Renal cortical epithelial cell (primary cell): Measurements from ENCODE around the gene ZNF783. TPM values are rescaled to one million over a fixed set of nuclear protein-coding genes. Genes with fewer than 3 reads are reported as not detected.
"Not testable (repeated sequence)": the region's sequence is repeated elsewhere in the genome, so short reads cannot be mapped to it uniquely, and the experiment has no call there.

ENCODE experiments used
- DNase-seq: peaks from one replicate; pipeline ENCODE4 v3.0.0-alpha.2; 2011; ENCODE audit warnings: low read depth
- total RNA-seq: library from RNA; depleted of rRNA; stranded (reverse); fragments of >200 nt; gene quantifications from 2 replicates; pipeline ENCODE4 v1.2.3, GENCODE V29; 2014

ZNF783 gene
- total RNA-seq, 1 donor from 2014 or later: 10.8 TPM

DNA sequence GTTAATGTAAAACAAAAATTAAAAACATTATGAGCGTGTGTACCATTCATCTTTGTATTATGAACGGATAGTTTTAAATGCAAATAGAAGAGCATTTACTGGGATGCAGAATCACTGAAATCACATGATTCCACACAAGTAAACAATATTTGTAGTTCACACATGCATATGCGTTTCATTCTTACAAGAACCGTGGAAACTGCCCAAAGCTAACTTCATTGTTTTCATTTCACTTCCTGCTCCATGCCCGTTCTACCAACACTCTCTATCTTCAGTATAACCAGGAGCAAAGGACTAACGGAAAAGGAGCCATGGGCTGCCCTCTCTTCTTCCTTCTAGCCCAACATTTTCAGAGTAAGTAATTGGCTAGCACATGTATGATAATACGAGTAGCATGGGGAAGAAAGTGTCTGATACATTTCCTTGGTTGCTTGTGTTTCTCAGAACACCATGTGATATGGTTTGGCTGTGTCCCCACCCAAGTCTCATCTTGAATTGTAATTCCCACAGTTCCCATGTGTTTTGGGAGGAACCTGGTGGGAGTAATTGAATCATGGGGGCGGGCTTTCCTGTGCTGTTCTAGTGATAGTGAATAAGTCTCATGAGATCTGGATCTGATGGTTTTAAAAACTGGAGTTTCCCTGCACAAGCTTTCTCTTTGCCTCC is 38.8 kb downstream of the ZNF783 start:
- no peak for DNase-seq

GRCh38 chr7:149302222-149302621 is 40.2 kb downstream of the ZNF783 start:
- DNase-seq: no peak

DNA sequence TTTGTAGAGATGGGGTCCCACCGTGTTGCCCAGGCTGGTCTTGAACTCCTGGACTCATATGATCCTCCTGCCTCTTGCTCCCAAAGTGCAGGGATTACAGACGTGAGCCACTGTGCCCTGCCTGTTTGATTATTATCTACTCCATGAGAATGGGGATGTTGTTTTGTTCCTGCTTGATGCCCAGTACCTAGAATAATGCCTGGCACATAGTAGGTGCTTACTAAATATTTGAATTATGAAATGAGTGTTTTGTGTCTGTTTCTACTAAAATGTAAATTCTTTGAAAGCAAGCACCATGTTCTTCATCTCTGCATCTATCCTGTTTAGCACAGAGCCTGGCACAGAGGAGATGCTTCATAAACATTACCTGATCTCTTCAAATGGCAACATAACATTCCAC is 40.9 kb downstream of the ZNF783 start:
- DNase-seq: no peak

GRCh38 chr7:149304006-149304405 is 42.0 kb downstream of the ZNF783 start:
- no peak for DNase-seq

- no peak for DNase-seq
Observed at GRCh38 chr7:149306854-149307253, 44.9 kb downstream of the ZNF783 start.

DNA sequence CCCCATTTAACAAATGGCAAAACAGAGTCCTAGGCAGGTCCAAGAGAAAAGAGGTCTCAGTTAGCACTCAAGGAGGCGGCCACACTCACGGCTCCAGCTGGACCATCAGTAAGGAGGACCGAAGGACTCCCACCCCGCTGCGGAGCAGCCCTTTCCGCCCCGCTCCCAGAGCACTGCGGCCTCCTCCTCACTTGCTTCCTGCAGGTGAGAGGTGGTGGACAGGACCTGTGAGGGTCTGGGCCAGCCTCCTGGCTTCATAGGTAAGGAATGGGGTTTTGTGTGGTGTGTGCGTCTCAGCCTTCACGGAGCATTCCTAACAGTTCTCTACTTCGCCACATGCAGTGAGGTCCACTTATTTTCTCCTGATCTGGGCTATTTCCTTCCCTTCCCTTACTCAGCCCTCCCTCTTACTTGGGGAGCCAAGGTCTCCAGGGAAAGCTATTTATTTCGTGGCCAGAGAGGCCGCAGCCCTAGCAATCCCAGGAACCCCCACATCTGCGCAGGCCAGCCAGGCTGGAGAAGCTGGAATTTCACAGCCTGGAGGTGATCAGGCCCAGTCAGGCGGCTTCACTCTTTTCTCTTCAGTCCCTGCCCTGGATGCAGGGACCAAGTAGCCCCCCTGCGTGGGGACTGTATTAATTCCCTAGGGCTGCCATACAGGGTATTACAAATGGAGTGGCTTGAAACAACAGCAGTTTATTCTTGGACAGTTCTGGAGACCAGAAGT is 45.9 kb downstream of the ZNF783 start:
- no peak for DNase-seq

DNA sequence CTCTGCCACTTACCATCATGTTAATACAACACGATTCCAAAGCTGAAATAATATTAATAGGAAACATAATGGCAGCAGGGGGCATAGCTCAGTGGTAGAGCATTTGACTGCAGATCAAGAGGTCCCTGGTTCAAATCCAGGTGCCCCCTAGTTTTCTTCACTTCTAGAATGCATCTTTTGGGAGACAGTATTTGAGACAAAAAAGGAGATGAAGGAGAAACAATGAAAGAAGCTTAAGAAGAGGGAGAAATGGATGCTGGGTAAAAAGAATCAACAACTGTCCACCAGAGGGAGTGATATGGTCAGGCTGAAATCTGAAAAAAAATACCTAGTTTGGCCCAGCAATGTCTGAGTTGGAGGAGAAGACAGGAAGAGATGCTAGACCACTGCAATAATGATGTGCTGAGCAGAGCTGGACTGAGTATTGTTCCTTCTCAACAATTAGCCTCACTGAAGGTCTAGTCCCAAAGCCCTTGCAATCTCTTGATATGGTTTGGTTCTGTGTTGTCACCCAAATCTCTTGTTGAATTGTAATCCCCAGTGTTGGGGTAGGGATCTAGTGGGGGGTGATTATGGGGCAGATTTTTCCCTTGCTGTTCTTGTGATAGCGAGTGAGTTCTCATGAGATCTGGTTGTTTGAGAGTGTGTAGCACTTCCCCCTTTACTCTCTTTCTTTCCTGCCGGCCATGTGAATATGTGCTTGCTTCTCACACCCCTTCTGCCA is 48.3 kb downstream of the ZNF783 start:
- DNase-seq: peak; percentile 65

DNA sequence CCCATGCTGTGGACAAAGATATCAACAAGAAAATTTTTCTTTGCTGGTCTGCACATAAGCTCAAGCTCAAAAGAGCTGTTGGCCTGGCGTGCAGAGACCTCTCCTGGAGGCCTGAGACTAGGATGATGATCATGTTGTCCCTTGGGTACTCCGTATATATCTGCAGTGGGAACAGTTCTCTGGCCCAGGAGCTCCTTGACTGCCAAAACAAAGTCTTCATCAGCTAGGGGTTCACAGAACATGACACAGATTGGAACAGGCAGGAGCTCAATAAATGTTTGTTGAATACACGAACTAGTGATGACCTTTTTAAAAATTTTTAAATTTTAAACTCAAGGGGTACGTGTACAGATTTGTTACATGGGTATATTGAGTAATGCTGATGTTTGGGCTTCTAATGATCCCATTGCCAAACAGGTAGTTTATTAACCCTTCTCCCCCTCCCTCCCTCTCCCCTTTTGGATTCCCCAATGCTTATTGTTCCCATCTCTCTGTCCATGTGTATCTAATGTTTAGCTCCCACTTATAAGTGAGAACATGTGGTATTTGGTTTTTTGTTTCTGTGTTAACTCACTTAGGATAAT is 49.1 kb downstream of the ZNF783 start:
- DNase-seq: no peak

- no peak for DNase-seq
Observed at GRCh38 chr7:149313981-149314380, 52.0 kb downstream of the ZNF783 start.

DNA sequence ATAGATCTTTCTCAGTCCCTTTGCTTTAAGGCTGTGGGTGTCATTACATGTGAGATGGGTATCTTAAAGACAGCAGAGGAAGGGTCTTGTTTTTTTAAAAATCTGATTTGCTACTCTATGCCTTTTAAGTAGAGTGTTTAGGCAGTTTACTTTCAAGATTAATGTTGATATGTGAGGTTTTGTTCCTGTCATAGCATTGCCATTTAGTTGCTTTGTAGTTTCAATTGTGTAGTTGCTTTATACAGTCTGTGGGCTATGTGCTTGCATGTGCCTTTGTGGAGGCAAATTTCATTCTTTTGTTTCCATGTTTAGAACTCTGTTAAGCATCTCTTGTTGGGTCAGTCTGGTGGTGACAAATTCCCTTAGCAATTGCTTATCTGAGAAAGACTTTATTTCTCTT is 54.6 kb downstream of the ZNF783 start:
- DNase-seq: no peak

GRCh38 chr7:149317496-149317895 is 55.5 kb downstream of the ZNF783 start:
- DNase-seq: no peak

DNA sequence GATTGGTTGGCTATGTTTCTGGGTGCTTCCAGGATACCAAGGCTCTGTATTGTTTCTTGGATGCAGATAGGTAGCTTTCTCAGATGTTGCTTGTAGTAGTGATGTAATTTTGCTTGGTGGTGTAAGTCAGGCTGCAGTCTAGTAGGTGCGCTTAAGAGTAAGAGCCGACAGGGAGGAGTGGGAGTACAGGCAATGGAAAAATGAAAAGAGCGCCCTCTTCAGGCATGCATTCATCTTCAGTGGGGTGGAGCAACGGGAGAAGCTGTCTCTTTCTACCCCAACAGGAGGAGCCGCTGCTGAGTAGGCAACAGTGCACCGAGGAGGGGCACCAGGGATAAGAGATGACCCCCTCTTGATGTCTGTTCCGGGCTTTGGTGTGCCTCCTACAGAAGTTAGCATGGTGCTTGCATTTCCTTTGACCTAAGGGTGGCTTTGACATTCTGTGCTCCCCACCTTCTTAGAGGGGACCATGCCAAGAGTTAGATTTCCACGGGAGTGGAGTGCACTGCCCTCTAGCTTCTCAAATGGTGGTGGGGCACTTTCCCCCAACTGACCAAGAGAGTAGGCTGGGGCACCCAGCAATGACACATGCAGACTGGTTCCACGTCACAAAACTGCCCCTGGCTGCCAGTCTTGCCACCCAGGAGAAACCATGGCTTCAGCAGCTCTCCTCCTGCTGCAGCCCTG is 56.1 kb downstream of the ZNF783 start:
- DNase-seq: no peak

DNA sequence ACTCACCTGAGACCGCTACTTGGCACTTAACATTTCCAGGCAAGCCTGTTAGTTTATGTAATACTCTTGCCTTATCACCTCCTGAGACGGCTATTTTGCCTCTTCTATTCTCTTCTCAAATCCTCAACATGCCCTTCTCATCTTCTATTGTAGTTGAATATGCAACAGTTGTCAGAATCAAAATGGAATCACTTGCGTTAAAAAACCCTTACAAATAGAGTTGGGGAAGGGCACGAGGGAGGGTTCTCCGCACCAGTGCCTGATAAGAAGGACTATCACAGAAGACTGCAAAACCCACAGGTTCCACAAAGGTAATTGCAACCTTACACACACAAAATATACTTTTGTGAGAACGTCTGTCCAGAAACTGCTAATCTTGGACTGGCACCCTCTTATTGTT is 57.4 kb downstream of the ZNF783 start:
- DNase-seq: no peak

- DNase-seq: no peak
Observed at GRCh38 chr7:149320313-149321124, 58.5 kb downstream of the ZNF783 start.

DNA sequence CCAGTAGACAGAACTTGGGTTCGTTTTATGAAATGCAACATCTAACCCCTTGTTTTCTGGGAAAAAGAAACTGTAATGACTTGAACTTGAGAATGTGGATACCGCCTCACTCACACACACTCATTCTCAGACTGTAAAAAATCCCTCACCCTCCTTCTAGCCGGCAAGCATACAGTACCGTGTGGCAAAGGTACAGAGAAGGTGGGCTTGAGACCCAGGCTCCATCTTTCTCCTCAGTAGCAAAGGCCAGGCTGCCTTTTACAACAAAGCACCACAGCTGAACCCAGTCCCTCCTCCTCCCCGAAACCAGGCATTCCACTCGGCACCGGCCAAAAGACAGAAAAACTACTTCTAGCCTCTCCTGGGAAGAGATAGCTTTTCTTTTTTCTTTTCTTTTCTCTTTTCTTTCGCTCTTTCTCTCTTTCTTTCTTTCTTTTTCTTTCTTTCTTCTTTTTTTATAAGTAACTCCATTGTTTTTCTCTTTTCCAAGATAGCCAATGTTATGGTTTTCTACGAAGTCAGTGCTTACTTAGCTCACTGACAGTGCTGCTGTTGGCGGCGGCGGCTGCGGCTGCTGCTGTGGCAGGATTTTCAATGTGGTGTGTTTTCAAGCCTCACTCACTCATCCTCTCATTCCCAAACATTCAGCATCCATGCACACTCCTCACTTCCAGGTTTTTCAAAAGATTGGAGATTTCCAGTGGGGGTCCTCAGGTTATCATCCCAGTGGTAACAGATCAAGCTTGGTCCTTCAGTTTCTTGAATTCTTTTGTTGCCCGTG is 59.3 kb downstream of the ZNF783 start:
- DNase-seq: not testable (repeated sequence)

DNA sequence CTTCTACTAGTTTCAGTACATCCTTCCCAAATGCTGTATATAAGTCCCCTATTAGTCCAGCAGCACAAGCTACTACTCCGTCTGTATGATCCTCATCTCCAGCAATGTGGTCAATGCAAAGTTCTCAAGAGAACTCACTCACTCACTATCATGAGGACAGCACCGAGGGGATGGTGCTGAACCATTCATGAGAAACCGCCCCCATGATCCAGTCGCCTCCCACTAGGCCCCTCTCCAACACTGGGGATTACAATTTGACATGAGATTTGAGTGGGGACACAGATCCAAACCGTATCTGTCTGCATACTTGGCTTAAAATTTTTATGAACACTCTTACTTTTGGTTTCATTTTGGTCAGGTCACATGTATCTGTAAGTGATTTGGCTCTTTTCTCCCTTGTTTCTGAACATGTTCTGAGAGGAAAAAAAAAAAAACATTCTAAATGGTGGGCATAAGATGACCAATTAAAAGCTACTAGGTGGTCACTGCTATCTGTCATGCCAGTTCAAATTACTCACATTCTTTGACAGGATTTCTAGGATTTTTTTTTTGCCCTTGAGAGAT is 60.1 kb downstream of the ZNF783 start:
- DNase-seq: no peak

DNA sequence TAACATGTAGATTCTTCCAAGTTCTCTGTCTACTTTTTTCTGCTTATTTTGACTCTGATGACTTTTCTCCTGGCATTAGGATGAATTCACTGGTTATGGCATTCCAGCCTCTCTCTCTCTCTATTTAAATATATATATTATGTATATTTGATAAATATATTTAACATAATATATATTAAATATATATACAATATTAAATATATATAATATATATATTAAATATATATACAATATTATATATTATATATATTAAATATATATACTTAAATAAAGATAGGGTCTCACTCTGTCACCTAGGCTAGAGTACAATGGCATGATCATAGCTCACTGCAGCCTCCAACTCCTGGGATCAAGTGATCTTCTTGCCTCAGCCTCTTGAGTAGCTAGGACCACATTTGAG is 60.7 kb downstream of the ZNF783 start:
- DNase-seq: no peak

DNA sequence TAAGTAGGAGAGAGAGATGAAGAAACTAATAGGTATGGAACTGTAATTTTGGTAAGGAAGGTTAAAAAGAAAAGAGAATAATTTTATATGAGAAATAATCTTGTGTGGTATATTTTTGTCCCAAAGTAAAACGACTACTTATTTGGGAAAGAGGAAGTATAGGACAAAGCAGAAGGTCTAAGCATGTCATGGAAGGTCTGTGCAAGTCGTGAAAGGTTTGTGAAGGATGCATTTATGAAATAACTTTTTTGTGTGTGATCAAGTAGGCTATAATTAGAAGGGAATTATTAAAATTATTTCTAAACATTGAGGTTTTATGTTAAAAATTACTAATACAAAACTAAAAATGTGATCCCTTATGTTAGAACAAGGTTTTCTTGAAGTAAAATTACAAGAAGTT is 63.3 kb downstream of the ZNF783 start:
- DNase-seq: no peak

DNA sequence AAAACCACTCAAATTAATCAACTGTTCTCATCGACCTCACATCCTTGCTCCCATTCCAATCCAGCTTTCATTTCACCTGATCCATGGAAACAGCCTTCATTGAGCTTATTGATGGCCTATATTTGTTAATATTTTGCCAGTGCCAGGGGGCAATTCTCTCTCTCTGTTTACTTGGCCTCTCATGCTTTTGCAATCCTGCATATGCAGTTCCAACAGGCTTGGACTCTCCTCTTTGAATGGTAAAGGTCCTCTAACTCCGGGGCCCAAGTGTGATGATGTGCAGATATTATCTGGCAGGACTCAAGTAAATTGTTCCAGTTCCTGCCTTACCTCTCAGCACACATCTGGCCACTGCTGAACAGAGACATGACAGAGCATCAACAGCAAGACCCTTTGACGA is 67.3 kb downstream of the ZNF783 start:
- peak; percentile 22 for DNase-seq

DNA sequence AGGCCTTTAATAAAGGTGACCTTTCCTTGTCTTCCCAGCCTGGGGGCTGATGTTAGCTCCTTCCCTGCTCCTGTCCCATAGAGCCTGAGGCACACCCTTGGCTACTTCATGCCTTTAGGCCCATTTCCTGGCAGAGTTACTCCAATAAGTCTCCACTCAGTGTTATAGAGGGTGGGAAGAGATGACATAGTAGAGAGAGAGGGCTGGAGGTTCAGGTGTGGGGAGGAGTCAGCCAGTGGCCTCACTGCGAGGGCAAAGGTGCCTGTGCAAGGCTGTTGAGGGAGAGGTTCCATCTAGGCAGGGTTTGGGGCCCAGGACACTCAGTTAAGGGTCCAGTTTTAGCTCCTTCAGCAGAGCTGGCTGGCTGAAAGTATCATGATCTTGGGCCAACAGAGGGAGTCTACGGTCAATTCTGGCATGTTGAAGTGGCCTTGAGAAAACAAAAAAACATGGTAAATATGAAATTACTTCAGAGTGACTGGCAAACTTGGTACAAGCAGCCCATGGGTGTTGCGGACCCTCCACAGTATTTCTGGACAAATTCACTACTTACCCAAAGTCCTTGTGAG is 67.9 kb downstream of the ZNF783 start:
- DNase-seq: no peak
